Esophagus squamous epithelium (tissue), 4 donors: ENCODE data around the gene SEC22B.
"Not testable (repeated sequence)": the region's sequence is repeated elsewhere in the genome, so short reads cannot be mapped to it uniquely, and the experiment has no call there.

Source experiments
- CTCF ChIP-seq, 6 experiments: fragments of 450-650 bp in 4 of 6; fragments of 200-600 bp in 2 of 6; sonication (generic) in 2 of 6; IDR thresholded peaks; one replicate each; pipeline ENCODE4 v1.5.1; 2016 to 2019; ENCODE audit warnings: antibody characterized with exemption in 6 of 6, mild to moderate bottlenecking in 4 of 6, moderate library complexity in 4 of 6
- POLR2A ChIP-seq, 4 donors: fragments of 450-650 bp; IDR thresholded peaks; one replicate each; pipeline ENCODE4 v1.6.1; 2017; ENCODE audit warnings: antibody characterized with exemption in 4 of 4, mild to moderate bottlenecking in 4 of 4, moderate library complexity in 3 of 4

DNA sequence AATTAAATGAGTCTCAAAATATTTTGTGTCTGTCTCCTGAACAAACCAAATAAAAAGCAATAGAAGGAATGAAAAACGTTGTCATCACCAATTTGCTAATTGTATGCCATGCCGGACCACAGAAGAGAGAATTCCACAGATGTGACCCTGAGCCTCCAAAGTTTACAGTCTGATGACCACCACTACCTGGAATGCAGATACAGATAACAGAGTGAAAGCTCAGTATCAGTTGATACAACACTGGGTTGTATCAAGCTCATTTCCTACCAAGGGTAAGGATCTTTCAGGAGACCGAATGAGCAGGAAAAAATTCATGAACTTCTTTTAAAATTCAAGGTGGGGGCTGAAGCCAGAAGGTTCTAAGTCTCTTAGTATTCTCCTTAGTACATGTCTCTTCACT is 64.5 kb downstream of the SEC22B start:
- not testable (repeated sequence) for TF ChIP-seq CTCF, POLR2A (IDR thresholded peaks at IDR 0.05)
